Neural crest cell (in vitro differentiated cells): ENCODE data around the gene SAFB2. TPM values are rescaled to one million over a fixed set of nuclear protein-coding genes. Genes with fewer than 3 reads are reported as not detected.
A peak's percentile ranks its signal among the peaks of the same experiment; 100 is the strongest.

Experiments used
- DNase-seq: peaks from one replicate; pipeline ENCODE4 v3.0.0; 2021; ENCODE audit warnings: low read depth, mixed read lengths, low spot score
- H3K27ac Mint-ChIP-seq: one replicate; pipeline ENCODE4 v1.8.0; 2021; ENCODE audit warnings: mild to moderate bottlenecking, mixed read lengths; ENCODE audit not compliant: unreplicated experiment
- H3K27me3 Mint-ChIP-seq: 2 replicates; pipeline ENCODE4 v1.8.0; 2021; ENCODE audit warnings: low read depth, mild to moderate bottlenecking, mixed read lengths
- H3K36me3 Mint-ChIP-seq: 2 replicates; pipeline ENCODE4 v1.8.0; 2021; ENCODE audit warnings: low read depth, mild to moderate bottlenecking, mixed read lengths
- H3K4me1 Mint-ChIP-seq: 2 replicates; pipeline ENCODE4 v1.8.0; 2021; ENCODE audit warnings: mixed read lengths
- H3K4me3 Mint-ChIP-seq: one replicate; pipeline ENCODE4 v1.8.0; 2021; ENCODE audit warnings: mild to moderate bottlenecking, mixed read lengths
- H3K9me3 Mint-ChIP-seq: 2 replicates; pipeline ENCODE4 v1.8.0; 2021; ENCODE audit warnings: mixed read lengths
- CTCF ChIP-seq: fragments of 200-600 bp; sonication (generic); conservative IDR thresholded peaks from 2 replicates; pipeline ENCODE4 v1.5.0; 2021; ENCODE audit warnings: antibody characterized with exemption, mild to moderate bottlenecking
- total RNA-seq: library from RNA; stranded (reverse); gene quantifications from 2 replicates; pipeline ENCODE4 v1.2.1, GENCODE V29; 2021

SAFB2 gene
- total RNA-seq, 1 donor from 2014 or later = 103 TPM

GRCh38 chr19:5595129-5595528, 27.4 kb downstream of the SAFB2 start:
- H3K4me3 Mint-ChIP-seq = no peak overlapping the region
- no peaks in the 10 kb centered on the region for H3K27me3 Mint-ChIP-seq
- H3K36me3 Mint-ChIP-seq = peaks cover 22% of the 10 kb centered on the region
- no peak for TF ChIP-seq CTCF
- no peak for DNase-seq
- no peaks in the 10 kb centered on the region for H3K9me3 Mint-ChIP-seq
- no peaks in the 10 kb centered on the region for H3K4me1 Mint-ChIP-seq
- no peak overlapping the region for H3K27ac Mint-ChIP-seq

GRCh38 chr19:5594521-5594950, 28.0 kb downstream of the SAFB2 start:
- no peak overlapping the region for H3K4me3 Mint-ChIP-seq
- no peaks in the 10 kb centered on the region for H3K27me3 Mint-ChIP-seq
- peaks cover 19% of the 10 kb centered on the region for H3K36me3 Mint-ChIP-seq
- H3K9me3 Mint-ChIP-seq = no peaks in the 10 kb centered on the region
- no peak for DNase-seq
- no peak overlapping the region for H3K27ac Mint-ChIP-seq
- H3K4me1 Mint-ChIP-seq = no peaks in the 10 kb centered on the region
- TF ChIP-seq CTCF = no peak

- no peak for TF ChIP-seq CTCF
- H3K4me1 Mint-ChIP-seq = no peaks in the 10 kb centered on the region
- DNase-seq = no peak
- H3K27ac Mint-ChIP-seq = peak overlapping the region; percentile 84
- H3K9me3 Mint-ChIP-seq = no peaks in the 10 kb centered on the region
- no peaks in the 10 kb centered on the region for H3K27me3 Mint-ChIP-seq
- no peak overlapping the region for H3K4me3 Mint-ChIP-seq
- peaks cover 13% of the 10 kb centered on the region for H3K36me3 Mint-ChIP-seq
Observed at GRCh38 chr19:5593343-5594255, 29.0 kb downstream of the SAFB2 start.

GRCh38 chr19:5592531-5593342, 29.8 kb downstream of the SAFB2 start:
- no peak overlapping the region for H3K4me3 Mint-ChIP-seq
- TF ChIP-seq CTCF = no peak
- H3K27me3 Mint-ChIP-seq = no peaks in the 10 kb centered on the region
- no peaks in the 10 kb centered on the region for H3K9me3 Mint-ChIP-seq
- no peak for DNase-seq
- H3K27ac Mint-ChIP-seq = peak overlapping the region; percentile 86
- H3K36me3 Mint-ChIP-seq = peaks cover 18% of the 10 kb centered on the region
- no peaks in the 10 kb centered on the region for H3K4me1 Mint-ChIP-seq

- no peak for TF ChIP-seq CTCF
- peaks cover 3% of the 10 kb centered on the region for H3K4me1 Mint-ChIP-seq
- H3K4me3 Mint-ChIP-seq = no peak overlapping the region
- H3K27ac Mint-ChIP-seq = no peak overlapping the region
- H3K9me3 Mint-ChIP-seq = no peaks in the 10 kb centered on the region
- DNase-seq = no peak
- no peaks in the 10 kb centered on the region for H3K27me3 Mint-ChIP-seq
- H3K36me3 Mint-ChIP-seq = peaks cover 14% of the 10 kb centered on the region
Observed at GRCh38 chr19:5591476-5591875, 31.1 kb downstream of the SAFB2 start.
